Left colon (tissue), 2 donors: ENCODE results near the gene MAST2. TPM values are rescaled to one million over a fixed set of nuclear protein-coding genes. Genes with fewer than 3 reads are reported as not detected.
"Not testable (repeated sequence)": the region's sequence is repeated elsewhere in the genome, so short reads cannot be mapped to it uniquely, and the experiment has no call there.

Source experiments
- ATAC-seq: fragments of 200-7000 bp; cut with Tn5 transposase; one replicate; pipeline ENCODE4 v1.9.1; 2020; ENCODE audit warnings: mild to moderate bottlenecking, moderate library complexity
- DNase-seq, 2 donors: peaks; one replicate each; pipeline ENCODE4 v3.0.0-alpha.2; 2020
- intact Hi-C, 2 donors: fragments of 100-400 bp; cut with DNase I in 1 of 2; cut with micrococcal nuclease in 1 of 2; formaldehyde crosslinking; loops; one replicate each; pipeline versions ENCODE4 v1.11.2 to v1.14.0; 2022; cut with DNase I, micrococcal nuclease
- total RNA-seq, 2 donors: library from RNA; stranded (reverse); fragmentation: NEBNext Ultra II Directional; extraction: Animal tissue kit (Norgen Biotek cat#: 25700); gene quantifications; one replicate each; pipeline ENCODE4 v1.2.1, GENCODE V29; 2021
- donor health status: DM: no; HTN: no; CAD: no.
- donor health status: DM: yes; HTN: yes; CAD: no.

The MAST2 gene
- total RNA-seq, 2 donors from 2014 or later: 80.3 to 129 TPM

- intact Hi-C loops, DNase-seq, ATAC-seq: not testable (repeated sequence)
Observed at GRCh38 chr1:45844000-45844399, 40.6 kb downstream of the MAST2 start.

DNA sequence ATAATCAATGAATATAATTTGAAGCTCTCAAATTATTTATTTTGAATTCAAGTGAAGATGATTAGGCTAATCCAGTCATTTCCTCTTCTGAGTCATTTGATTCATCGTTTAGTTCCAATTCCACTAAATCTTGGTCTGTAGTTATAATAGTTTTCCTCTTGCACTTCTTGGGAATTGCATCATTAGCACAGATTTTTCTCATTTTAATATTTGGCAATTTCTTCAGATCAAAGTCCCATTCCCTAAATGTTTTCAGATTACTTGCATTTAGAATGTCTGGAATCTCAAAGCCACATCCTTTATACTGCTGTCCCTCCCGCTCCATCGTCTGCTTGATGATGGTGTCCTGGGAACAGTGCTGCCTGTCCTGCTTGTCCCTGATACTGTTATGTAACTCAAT, 43.5 kb downstream of the MAST2 start:
- intact Hi-C loops: no loop called here
- ATAC-seq (no peak), DNase-seq (no peak)

DNA sequence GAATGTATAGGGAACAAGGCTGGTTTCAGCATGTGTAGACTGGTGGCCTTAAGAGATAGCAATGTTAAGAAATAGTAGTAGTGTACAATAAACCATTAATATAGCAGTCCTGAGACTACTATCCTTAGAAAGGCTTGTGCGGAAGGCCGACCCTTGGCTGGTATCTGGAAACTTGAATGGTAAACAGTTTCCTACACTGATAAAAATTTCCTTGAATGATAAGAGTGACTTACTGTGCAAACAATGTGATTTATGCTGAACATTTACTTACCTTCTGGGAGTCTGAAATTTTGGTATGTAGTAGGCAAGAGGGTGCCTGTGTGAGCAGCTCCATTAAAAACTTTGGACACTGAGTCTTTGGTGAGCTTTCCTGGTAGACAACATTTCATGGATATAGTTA, 44.7 kb downstream of the MAST2 start:
- ATAC-seq (peak; percentile 81), DNase-seq (no peak)
- intact Hi-C loops: no loop called here

- ATAC-seq: no peak
- no peak for DNase-seq
- intact Hi-C loops: no loop called here
Observed at GRCh38 chr1:45848714-45849113, 45.3 kb downstream of the MAST2 start.

- intact Hi-C loops: no loop called here
- DNase-seq (no peak), ATAC-seq (no peak)
Observed at GRCh38 chr1:45850017-45850416, 46.6 kb downstream of the MAST2 start.

DNA sequence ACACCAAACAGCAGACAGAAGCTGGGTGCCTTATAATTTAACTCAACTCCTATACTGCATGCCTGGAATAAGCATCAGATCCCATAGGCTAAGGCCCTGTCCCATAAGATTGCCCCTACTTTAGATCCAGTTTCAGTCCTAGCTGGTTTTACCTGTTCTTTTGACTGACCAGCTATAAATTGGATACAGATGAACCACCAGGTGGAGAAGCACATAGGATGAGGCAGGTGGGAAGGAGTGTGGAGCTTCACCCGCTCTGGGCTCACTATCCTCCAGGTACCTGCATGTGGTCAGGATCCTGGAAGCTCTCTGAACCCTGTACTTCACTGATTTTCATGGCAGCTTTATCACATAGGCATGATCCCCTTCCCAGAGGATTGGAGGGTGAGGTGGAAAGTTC, 51.3 kb downstream of the MAST2 start:
- DNase-seq: no peak
- ATAC-seq: no peak
- intact Hi-C loops: no loop called here

DNA sequence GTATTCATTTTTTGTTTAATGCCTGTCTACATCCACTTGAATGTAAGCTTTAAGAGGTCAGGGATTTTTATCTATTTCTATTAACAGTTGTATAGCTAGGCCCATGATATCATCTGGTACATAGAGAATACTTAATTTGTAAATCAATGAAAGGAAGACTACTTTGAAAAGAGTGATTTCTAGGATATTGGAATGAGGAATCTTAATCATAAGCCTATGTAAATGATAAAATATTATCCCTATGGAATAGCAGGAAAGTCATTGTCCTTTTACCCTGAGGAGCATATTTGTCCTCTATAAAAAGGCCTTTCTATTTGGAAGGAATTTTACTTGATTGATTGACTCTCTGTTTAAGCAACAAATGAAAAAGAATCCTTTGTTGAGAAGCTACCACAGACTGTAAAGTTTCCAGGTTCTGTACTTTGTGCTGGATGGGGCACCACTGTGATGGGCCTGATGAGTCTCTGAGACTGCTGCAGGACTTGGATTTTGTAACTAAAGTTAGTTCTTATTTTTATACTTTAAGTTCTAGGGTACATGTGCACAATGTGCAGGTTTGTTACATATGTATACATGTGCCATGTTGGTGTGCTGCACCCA, 53.8 kb downstream of the MAST2 start:
- ATAC-seq: no peak
- DNase-seq: no peak
- intact Hi-C loops: no loop called here

- ATAC-seq, intact Hi-C loops, DNase-seq: not testable (repeated sequence)
Observed at GRCh38 chr1:45857755-45858492, 54.5 kb downstream of the MAST2 start.

GRCh38 chr1:45859221-45859620, 55.8 kb downstream of the MAST2 start:
- DNase-seq (no peak), ATAC-seq (no peak)
- intact Hi-C loops: no loop called here

- DNase-seq: no peak
- intact Hi-C loops: no loop called here
Observed at GRCh38 chr1:45862008-45862407, 58.6 kb downstream of the MAST2 start.

DNA sequence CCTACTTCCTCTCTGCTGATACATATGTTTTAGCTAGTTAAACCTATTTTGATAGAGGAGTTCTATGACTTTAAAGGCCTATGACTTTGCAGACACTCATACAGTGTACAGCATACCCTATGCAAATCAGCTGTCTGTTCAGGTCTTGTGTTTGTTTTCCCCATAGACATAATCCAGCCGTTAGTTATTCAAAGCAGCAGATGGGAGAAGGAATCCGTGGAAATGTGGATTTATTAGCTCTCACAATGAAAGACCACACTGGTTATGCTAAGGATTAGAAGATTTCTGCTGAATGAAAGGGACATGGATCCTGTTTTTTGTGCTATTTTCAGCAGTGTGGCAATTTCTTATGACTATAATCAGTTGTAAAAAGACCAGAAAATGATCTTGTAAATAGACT, 59.8 kb downstream of the MAST2 start:
- intact Hi-C loops: no loop called here
- DNase-seq (no peak), ATAC-seq (peak; percentile 48)

More at GRCh38 chr1:45862008-45862407, 58.6 kb downstream of the MAST2 start:
- ATAC-seq: no peak

DNA sequence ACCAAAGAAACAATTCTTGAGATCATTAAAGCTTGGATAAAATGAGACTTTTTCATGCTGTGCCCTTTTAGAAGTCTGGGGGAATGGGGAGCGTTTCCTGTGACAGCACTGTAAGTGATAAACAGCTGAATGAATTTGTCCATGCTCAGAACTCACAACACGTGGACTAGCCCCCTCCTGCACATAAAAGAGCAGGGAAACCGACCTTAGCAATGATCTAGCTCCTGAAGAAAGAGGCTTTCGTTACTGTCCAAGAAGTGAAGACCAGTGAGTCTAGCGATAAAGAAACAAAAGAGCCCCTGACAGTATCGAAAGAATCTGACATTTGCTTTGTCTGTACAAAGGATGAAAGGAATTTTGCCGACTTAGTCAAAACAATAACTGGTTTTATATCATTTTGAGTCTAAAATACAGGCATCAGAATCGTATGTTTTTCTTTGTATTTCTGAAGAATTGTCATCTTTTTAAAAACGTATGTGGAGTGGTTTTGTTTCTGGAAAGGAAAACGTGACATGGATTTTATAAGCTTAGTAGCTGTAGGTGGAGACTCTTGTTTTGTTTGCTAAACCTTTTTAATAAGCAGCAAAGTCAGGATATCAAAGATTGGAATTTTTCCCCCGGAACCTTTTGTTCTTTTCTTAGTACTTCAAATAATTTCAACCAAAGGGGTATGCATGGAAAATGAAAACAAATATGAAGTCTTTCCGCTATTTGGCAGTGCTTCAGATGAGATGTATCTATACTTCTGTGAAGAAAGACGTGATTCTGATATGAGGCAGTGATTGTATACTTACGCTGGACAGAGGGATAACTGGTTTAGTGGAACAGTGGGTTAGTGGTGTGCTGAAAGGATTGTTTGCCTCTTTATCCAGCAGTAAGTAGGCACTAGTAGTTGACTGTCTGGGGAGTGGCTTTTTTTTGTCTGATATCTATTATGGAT, 61.0 kb downstream of the MAST2 start:
- no peak for DNase-seq
- intact Hi-C loops: no loop called here
- ATAC-seq: no peak

- no peak for DNase-seq
Observed at GRCh38 chr1:45867697-45868348, 64.4 kb downstream of the MAST2 start.

GRCh38 chr1:45868861-45869260, 65.4 kb downstream of the MAST2 start:
- DNase-seq: no peak
- intact Hi-C loops: no loop called here
- no peak for ATAC-seq

More at GRCh38 chr1:45867697-45868348, 64.4 kb downstream of the MAST2 start:
- intact Hi-C loops: no loop called here
- ATAC-seq: no peak

GRCh38 chr1:45870500-45870899, 67.1 kb downstream of the MAST2 start:
- no peak for ATAC-seq
- intact Hi-C loops: no loop called here
- DNase-seq: no peak

DNA sequence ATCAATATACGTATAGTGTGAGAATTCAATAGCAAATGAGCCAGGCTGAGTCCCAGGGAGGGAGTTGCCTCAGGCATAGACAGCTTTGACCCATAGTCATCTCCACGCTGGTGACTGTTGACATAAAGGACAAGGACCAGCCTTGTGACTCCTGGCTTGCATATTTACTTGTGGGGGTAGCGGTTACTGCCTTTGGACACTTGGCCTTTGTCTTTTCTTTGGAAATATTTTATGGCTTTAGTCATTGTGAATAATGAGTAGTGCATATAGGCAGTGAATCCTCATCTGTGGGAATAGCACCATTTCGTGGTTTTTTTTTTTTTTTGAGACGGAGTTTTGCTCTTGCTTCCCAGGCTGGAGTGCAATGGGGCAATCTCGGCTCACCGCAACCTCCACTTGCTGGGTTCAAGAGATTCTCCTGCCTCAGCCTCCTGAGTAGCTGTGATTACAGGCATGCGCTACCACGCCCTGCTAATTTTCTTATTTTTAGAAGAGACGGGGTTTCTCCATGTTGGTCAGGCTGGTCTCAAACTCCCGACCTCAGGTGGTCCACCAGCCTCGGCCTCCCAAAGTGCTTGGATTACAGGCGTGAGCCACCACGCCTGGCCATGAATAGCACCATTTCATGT, 68.9 kb downstream of the MAST2 start:
- ATAC-seq: peak; percentile 93
- DNase-seq, intact Hi-C loops: not testable (repeated sequence)

DNA sequence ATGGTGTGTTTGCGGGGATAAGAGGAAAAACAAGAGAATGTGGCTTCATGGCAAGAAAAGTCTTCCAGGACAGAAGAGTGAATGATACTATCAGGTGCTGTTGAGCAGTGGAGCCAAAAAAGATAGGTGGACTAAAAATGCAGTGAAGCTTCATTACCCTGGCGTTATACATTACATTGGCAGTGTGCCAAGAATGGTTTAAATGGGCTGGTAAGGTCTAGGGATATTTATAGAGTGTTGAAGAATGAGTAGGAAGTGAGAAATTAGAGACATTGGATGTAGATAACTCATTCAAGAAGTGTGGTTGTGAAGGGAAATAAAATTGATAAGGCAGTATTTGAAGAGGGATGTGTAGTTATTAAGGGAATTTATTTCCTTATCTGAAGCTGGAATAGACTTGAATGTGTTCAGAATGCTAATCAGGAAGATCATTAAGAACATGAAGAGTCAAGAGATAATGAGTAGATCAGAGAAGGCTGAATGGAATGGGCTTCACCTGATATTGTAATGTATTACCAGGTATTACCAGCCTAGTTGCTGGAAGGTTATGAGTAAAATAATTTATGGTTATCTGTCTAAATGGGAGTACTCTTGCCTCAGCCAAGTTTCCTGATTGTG, 72.7 kb downstream of the MAST2 start:
- ATAC-seq (peak; percentile 22), DNase-seq (no peak)
- intact Hi-C loops: no loop called here

- DNase-seq (no peak), ATAC-seq (no peak)
- intact Hi-C loops: no loop called here
Observed at GRCh38 chr1:45877264-45877663, 73.9 kb downstream of the MAST2 start.
